ENCODE results near the gene RFTN1. TPM values are rescaled to one million over a fixed set of nuclear protein-coding genes. Genes with fewer than 3 reads are reported as not detected.

The RFTN1 gene
- total RNA-seq, 1 experiment from 2014 or later: 2.2 TPM

DNA sequence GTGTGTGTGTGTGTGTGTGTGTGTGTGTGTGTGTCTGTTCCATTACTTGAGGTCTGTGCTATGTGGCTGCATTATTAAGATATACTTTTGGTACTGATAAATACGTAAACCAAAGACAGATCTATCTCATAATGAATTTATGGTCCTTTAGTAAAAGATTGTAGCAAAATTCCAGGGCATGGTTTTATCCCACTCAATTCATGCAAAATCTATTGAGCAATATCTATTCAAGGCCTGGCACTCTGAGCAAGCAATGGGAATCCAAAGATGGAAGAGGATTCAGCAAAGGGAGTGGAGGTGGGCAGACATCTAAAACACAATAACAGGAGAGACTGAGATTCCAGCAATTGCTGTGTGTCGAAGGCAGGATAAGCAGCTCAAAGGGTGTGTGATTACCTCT lies 86.8 kb downstream of the RFTN1 start:
- no peak overlapping the region for H4K8ac ChIP-seq (replicated peaks; ENCODE audit: insufficient read length, low read depth, low read length)
- WGBS (ENCODE audit: extremely low coverage, insufficient read length, low lambda C conversion rate): no CpG with 5 or more reads among the region's 2 CpGs
- DNase-seq: no peak
- no peak overlapping the region for H3K23ac ChIP-seq (ENCODE audit: insufficient read length, low read depth, low read length)
- no peak for TF ChIP-seq CTCF (conservative IDR thresholded peaks at IDR 0.05)
- H3K56ac ChIP-seq (ENCODE audit: insufficient read length, low read depth, low read length): no peak overlapping the region
- no peak overlapping the region for H4K5ac ChIP-seq (ENCODE audit: insufficient read length, low read depth, low read length)
- H2BK120ac ChIP-seq (ENCODE audit: low read depth, low read length, poor library complexity, severe bottlenecking): no peak overlapping the region
- no peak overlapping the region for H3K4me3 Mint-ChIP-seq
- peaks cover 2% of the 10 kb centered on the region for H3K27me3 Mint-ChIP-seq (ENCODE audit: low read depth)
- no peak overlapping the region for H3K27ac ChIP-seq (ENCODE audit: insufficient read length, low read depth, low read length)
- H3K14ac ChIP-seq (ENCODE audit: insufficient read depth, low read length): no peak overlapping the region
- H3K36me3 Mint-ChIP-seq (ENCODE audit: insufficient read depth in 1 of 3, low read depth in 3 of 3): no peaks in the 10 kb centered on the region
- no peak overlapping the region for H3T11ph ChIP-seq (ENCODE audit: low read length)
- H3K4me1 ChIP-seq (ENCODE audit: insufficient read depth, low read length): no peaks in the 10 kb centered on the region
- no peaks in the 10 kb centered on the region for H3K9me3 Mint-ChIP-seq
- H3K4me1 Mint-ChIP-seq: peaks cover 2 to 5% of the 10 kb centered on the region in 2 experiments; a peak in 2 of 4 replicates
- no peak overlapping the region for H2BK5ac ChIP-seq (ENCODE audit: insufficient read length, low read length)
- no peaks in the 10 kb centered on the region for H3K79me1 ChIP-seq (ENCODE audit: insufficient read depth, low read depth, low read length, poor library complexity, severe bottlenecking)
- H4K20me1 ChIP-seq (ENCODE audit: control insufficient read depth, insufficient read depth, insufficient read length): no peaks in the 10 kb centered on the region
- H2BK15ac ChIP-seq (ENCODE audit: low read depth, low read length): no peak overlapping the region
- H3K9ac ChIP-seq (ENCODE audit: extremely low read depth, insufficient read length, low read length): no peak overlapping the region
- no peak overlapping the region for H3K27ac Mint-ChIP-seq
- no peak overlapping the region for H2AK5ac ChIP-seq (ENCODE audit: insufficient read length, low read length)
- H3K4me2 ChIP-seq (ENCODE audit: insufficient read depth, insufficient read length, low read length): no peak overlapping the region
- H4K91ac ChIP-seq (ENCODE audit: insufficient read length, low read depth, low read length): no peak overlapping the region
- H3K9me3 ChIP-seq (ENCODE audit: control insufficient read depth, low read depth, low read length): no peaks in the 10 kb centered on the region
- H2BK20ac ChIP-seq (ENCODE audit: low read depth, low read length, poor library complexity, severe bottlenecking): no peak overlapping the region
- no peaks in the 10 kb centered on the region for H3K79me2 ChIP-seq (ENCODE audit: insufficient read depth, low read length)
- no peaks in the 10 kb centered on the region for H3K23me2 ChIP-seq (ENCODE audit: insufficient read length, low read depth, low read length, poor library complexity, severe bottlenecking)
- no peak overlapping the region for H3K18ac ChIP-seq (ENCODE audit: insufficient read length, low read depth, low read length)
- H3K27me3 ChIP-seq (ENCODE audit: insufficient read depth, low read length): no peaks in the 10 kb centered on the region
- H2BK12ac ChIP-seq (ENCODE audit: insufficient read length, low read depth, low read length): no peak overlapping the region
- no peak overlapping the region for H3K4ac ChIP-seq (ENCODE audit: low read depth, low read length)
- no peak overlapping the region for H2AFZ ChIP-seq (ENCODE audit: low read length)
